ENCODE results near the gene AKAP13.

The AKAP13 gene

GRCh38 chr15:85706779-85707518, 326.5 kb downstream of the AKAP13 start:
- DNase-seq (ENCODE audit: low spot score) = no peak

GRCh38 chr15:85707519-85708338, 327.3 kb downstream of the AKAP13 start:
- DNase-seq (ENCODE audit: low spot score) = no peak

- DNase-seq (ENCODE audit: low spot score) = no peak
Measured at GRCh38 chr15:85708402-85708941, 328.1 kb downstream of the AKAP13 start.

- DNase-seq (ENCODE audit: low spot score) = no peak
Measured at GRCh38 chr15:85709250-85709649, 328.8 kb downstream of the AKAP13 start.

GRCh38 chr15:85710340-85710842, 330.0 kb downstream of the AKAP13 start:
- DNase-seq (ENCODE audit: low spot score) = no peak

GRCh38 chr15:85711580-85712192, 331.3 kb downstream of the AKAP13 start:
- DNase-seq (ENCODE audit: low spot score) = no peak

- no peak for DNase-seq (ENCODE audit: low spot score)
Measured at GRCh38 chr15:85716261-85716660, 335.9 kb downstream of the AKAP13 start.

- no peak for DNase-seq (ENCODE audit: low spot score)
Measured at GRCh38 chr15:85717212-85717611, 336.8 kb downstream of the AKAP13 start.

GRCh38 chr15:85718271-85718971, 338.0 kb downstream of the AKAP13 start:
- no peak for DNase-seq (ENCODE audit: low spot score)

- DNase-seq (ENCODE audit: low spot score) = no peak
Measured at GRCh38 chr15:85718981-85719380, 338.6 kb downstream of the AKAP13 start.

- DNase-seq (ENCODE audit: low spot score) = no peak
Measured at GRCh38 chr15:85722374-85723152, 342.2 kb downstream of the AKAP13 start.

GRCh38 chr15:85723960-85724945, 343.9 kb downstream of the AKAP13 start:
- no peak for DNase-seq (ENCODE audit: low spot score)

GRCh38 chr15:85725019-85725418, 344.6 kb downstream of the AKAP13 start:
- no peak for DNase-seq (ENCODE audit: low spot score)

- DNase-seq (ENCODE audit: low spot score) = no peak
Measured at GRCh38 chr15:85725564-85725963, 345.2 kb downstream of the AKAP13 start.

GRCh38 chr15:85726454-85726853, 346.1 kb downstream of the AKAP13 start:
- no peak for DNase-seq (ENCODE audit: low spot score)

- DNase-seq (ENCODE audit: low spot score) = no peak
Measured at GRCh38 chr15:85727068-85727467, 346.7 kb downstream of the AKAP13 start.

GRCh38 chr15:85730001-85730820, 349.8 kb downstream of the AKAP13 start:
- DNase-seq (ENCODE audit: low spot score) = no peak

GRCh38 chr15:85733416-85733815, 353.0 kb downstream of the AKAP13 start:
- no peak for DNase-seq (ENCODE audit: low spot score)

GRCh38 chr15:85737061-85737460, 356.7 kb downstream of the AKAP13 start:
- no peak for DNase-seq (ENCODE audit: low spot score)
